ENCODE measurements around the gene GNL1. TPM values are rescaled to one million over a fixed set of nuclear protein-coding genes. Genes with fewer than 3 reads are reported as not detected.

Gene GNL1
- total and polyA plus RNA-seq, 9 of the 15 experiments (the other 6 are each of a cell fraction or from before 2014, with no cell fraction given), result 0.73 to 112 (median 58.0) TPM

- H3K36me3 ChIP-seq (ENCODE audit: control insufficient read depth, insufficient read depth, low read length), result peaks cover 65% of the 10 kb centered on the region
- H3K27ac ChIP-seq (ENCODE audit: extremely low read depth, low read depth, low read length), result peak overlapping the region; percentile 94
- H3K9me3 ChIP-seq (replicated peaks; ENCODE audit: control insufficient read depth, insufficient read depth, low read depth, low read length), result no peaks in the 10 kb centered on the region
- ATAC-seq (no peak; the same call in 2 of the 3 replicates), FAIRE-seq (no peak), DNase-seq (ENCODE audit: extremely low read depth in 1 of 4, low spot score in 3 of 4) (peak in 2 of 4 experiments; percentile 93)
- no peaks in the 10 kb centered on the region for H3K27me3 ChIP-seq (ENCODE audit: control insufficient read depth in 2 of 2, insufficient read depth in 2 of 2, low read length in 2 of 2)
- 0 out of 2 replicates have a peak, but pooled peaks cover 2% of the 10 kb centered on the region for H4K20me1 ChIP-seq (replicated peaks; ENCODE audit: control insufficient read depth, insufficient read depth, low read length)
- H3K4me2 ChIP-seq (ENCODE audit: insufficient read depth, low read length), result peak overlapping the region; percentile 97
- peak overlapping the region; percentile 80 for H3K4me3 ChIP-seq
- CTCF ChIA-PET (ENCODE audit: low intra/inter-chr PET ratio), result no interaction called here
- peak overlapping the region; percentile 95 to 98 for H3K9ac ChIP-seq (ENCODE audit: insufficient read depth in 1 of 2, low read depth in 2 of 2, low read length in 2 of 2)
- 3% methylated on average over 6 of the region's 15 CpGs for WGBS (ENCODE audit: insufficient coverage, low coverage, missing lambda C conversion rate)
- no TSS peak for BruUV-seq (replicated peaks)
- H2AFZ ChIP-seq (ENCODE audit: low read depth, low read length), result peak overlapping the region; percentile 99
- in situ Hi-C loops (cut with MboI) (no loop called here), intact Hi-C loops (cut with micrococcal nuclease) (loop anchor here (2.0 to 5.0 kb wide), 2 partner anchors 117 to 163 kb away; partner anchors contain the start of gene DHX16)
- H3K79me2 ChIP-seq (ENCODE audit: control insufficient read depth, insufficient read depth, low read length), result peaks cover 49% of the 10 kb centered on the region
- no peaks in the 10 kb centered on the region for H3K9me1 ChIP-seq (ENCODE audit: control insufficient read depth, insufficient read depth, low read length)
- POLR2A ChIA-PET, result interaction anchor here (0.5 to 7.1 kb wide), 10 partner anchors 8 to 233 kb away, joined by 3 to 85 read pairs (median 6); partner anchors contain the start of gene ABCF1
- H3K4me1 ChIP-seq (replicated peaks in 1 of 2; ENCODE audit: control insufficient read depth in 2 of 2, insufficient read depth in 2 of 2, low read length in 2 of 2), result peaks cover 17 to 23% of the 10 kb centered on the region in 2 experiments; a peak in 4 of 5 replicates
- no peak for TF ChIP-seq SMAD1 (IDR thresholded peaks at IDR 0.05; ENCODE audit: low read depth, low read length, partially characterized antibody)
- 0 out of 2 replicates have a peak, but pooled peaks have one; percentile 40 for TF ChIP-seq PHF8 (IDR thresholded peaks at IDR 0.05; ENCODE audit: borderline replicate concordance, low read length)
- no peak for TF ChIP-seq ZBTB40 (IDR thresholded peaks at IDR 0.05)
- no peak for TF ChIP-seq ZBTB40 (CRISPR knock-in tag; IDR thresholded peaks at IDR 0.05)
- no peak for TF ChIP-seq NBN (IDR thresholded peaks at IDR 0.05; ENCODE audit: low read depth)
- no peak for TF ChIP-seq NELFE (IDR thresholded peaks at IDR 0.05; ENCODE audit: insufficient read depth, insufficient read length)
- TF ChIP-seq ZBTB1 (CRISPR knock-in tag; IDR thresholded peaks at IDR 0.05; ENCODE audit: borderline replicate concordance, low read depth), result 0 out of 2 replicates have a peak, but pooled peaks have one; percentile 22
- no peak for TF ChIP-seq CUX1 (CRISPR knock-in tag; IDR thresholded peaks at IDR 0.05)
These were observed 548 bp downstream of the GNL1 start for GRCh38 chr6:30555816-30556065.

Data from K562 (cell line).